H1 (cell line): Measurements from ENCODE around the gene MTFP1. TPM values are rescaled to one million over a fixed set of nuclear protein-coding genes. Genes with fewer than 3 reads are reported as not detected.

ENCODE experiments used
- CBX8 ChIP-seq: fragments of 300-800, 300-1000 bp; sonication (generic); IDR thresholded peaks from 2 replicates; pipeline ENCODE4 v1.7.1; 2016; ENCODE audit warnings: low read depth, low read length, borderline replicate concordance
- KDM5A ChIP-seq: fragments of 200-600 bp; IDR thresholded peaks from 2 replicates; pipeline ENCODE4 v1.7.1; 2012; ENCODE audit warnings: mild to moderate bottlenecking, low read length, inconsistent platforms, mixed read lengths
- SRF ChIP-seq: IDR thresholded peaks from 2 replicates; pipeline ENCODE4 v1.6.1; 2011; ENCODE audit warnings: mild to moderate bottlenecking, low read depth, low read length, moderate library complexity
- TCF12 ChIP-seq: IDR thresholded peaks from 2 replicates; pipeline ENCODE4 v1.6.1; 2011; ENCODE audit warnings: low read depth, mild to moderate bottlenecking, low read length
- polyA plus RNA-seq, 7 experiments: library from polyadenylated mRNA; depleted of rRNA in 3 of 7; stranded (reverse) in 5 of 7; unstranded in 2 of 7; fragments of >200 nt in 5 of 7; fragments of 200-250 nt in 2 of 7; gene quantifications; 1 replicate in 5 of 7; 2 replicates in 1 of 7; 4 replicates in 1 of 7; pipeline versions ENCODE4 v1.2.1 to v1.2.3, GENCODE V29; 2011 to 2013; ENCODE audit warnings: missing spikeins in 2 of 7, mixed read lengths in 2 of 7
- total RNA-seq: library from RNA; stranded (reverse); fragmentation: NEBNext Ultra II Directional; extraction: Animal tissue kit (Norgen Biotek cat#: 25700); gene quantifications from 2 replicates; pipeline ENCODE4 v1.2.1, GENCODE V29; 2021
- TF ChIP-seq, protein P1 (sequence below): fragments of 300-600 bp; sonication (generic); IDR thresholded peaks from 2 replicates; pipeline ENCODE4 v1.7.1; 2012; ENCODE audit warnings: low read length, moderate library complexity, mild to moderate bottlenecking, inconsistent platforms; ENCODE audit not compliant: insufficient replicate concordance

MTFP1 gene
- total and polyA plus RNA-seq, 2 of the 8 experiments (the other 6 are each of a cell fraction or from before 2014, with no cell fraction given) = 59.8 to 98.8 TPM

DNA sequence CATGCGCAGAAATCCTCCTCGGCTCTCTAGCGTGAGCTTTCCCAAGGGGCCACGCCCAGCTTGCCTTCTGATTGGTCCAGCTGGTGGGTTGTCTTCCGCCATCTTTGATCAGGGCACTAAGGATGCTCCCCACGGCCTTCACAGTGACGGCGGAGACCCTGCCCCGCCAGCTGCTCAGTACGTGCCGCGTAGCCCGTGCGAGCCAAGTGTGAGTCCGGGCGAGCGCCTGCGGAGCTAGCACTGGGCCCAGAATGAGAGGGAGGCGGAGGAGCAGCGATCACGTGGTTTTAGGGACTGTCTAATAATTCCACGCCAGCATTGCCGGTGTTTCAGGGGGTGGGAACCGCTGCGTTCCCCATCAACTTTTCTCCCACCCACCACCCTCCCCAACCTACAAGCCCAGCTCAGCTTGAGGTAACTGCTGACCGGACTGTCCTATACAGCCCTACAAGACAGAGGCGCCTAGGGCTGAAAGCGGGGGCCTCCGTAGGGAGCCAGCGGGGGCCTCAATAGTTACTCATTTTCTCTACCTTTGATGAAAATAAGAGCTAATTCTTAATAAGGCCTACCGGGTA lies 1.5 kb upstream of the MTFP1 start (continued):
- TF ChIP-seq KDM5A (no peak), SRF (no peak), CBX8 (no peak), TCF12 (0 out of 2 replicates have a peak, but pooled peaks have one; percentile 66)
- TF ChIP-seq, protein P1, sequence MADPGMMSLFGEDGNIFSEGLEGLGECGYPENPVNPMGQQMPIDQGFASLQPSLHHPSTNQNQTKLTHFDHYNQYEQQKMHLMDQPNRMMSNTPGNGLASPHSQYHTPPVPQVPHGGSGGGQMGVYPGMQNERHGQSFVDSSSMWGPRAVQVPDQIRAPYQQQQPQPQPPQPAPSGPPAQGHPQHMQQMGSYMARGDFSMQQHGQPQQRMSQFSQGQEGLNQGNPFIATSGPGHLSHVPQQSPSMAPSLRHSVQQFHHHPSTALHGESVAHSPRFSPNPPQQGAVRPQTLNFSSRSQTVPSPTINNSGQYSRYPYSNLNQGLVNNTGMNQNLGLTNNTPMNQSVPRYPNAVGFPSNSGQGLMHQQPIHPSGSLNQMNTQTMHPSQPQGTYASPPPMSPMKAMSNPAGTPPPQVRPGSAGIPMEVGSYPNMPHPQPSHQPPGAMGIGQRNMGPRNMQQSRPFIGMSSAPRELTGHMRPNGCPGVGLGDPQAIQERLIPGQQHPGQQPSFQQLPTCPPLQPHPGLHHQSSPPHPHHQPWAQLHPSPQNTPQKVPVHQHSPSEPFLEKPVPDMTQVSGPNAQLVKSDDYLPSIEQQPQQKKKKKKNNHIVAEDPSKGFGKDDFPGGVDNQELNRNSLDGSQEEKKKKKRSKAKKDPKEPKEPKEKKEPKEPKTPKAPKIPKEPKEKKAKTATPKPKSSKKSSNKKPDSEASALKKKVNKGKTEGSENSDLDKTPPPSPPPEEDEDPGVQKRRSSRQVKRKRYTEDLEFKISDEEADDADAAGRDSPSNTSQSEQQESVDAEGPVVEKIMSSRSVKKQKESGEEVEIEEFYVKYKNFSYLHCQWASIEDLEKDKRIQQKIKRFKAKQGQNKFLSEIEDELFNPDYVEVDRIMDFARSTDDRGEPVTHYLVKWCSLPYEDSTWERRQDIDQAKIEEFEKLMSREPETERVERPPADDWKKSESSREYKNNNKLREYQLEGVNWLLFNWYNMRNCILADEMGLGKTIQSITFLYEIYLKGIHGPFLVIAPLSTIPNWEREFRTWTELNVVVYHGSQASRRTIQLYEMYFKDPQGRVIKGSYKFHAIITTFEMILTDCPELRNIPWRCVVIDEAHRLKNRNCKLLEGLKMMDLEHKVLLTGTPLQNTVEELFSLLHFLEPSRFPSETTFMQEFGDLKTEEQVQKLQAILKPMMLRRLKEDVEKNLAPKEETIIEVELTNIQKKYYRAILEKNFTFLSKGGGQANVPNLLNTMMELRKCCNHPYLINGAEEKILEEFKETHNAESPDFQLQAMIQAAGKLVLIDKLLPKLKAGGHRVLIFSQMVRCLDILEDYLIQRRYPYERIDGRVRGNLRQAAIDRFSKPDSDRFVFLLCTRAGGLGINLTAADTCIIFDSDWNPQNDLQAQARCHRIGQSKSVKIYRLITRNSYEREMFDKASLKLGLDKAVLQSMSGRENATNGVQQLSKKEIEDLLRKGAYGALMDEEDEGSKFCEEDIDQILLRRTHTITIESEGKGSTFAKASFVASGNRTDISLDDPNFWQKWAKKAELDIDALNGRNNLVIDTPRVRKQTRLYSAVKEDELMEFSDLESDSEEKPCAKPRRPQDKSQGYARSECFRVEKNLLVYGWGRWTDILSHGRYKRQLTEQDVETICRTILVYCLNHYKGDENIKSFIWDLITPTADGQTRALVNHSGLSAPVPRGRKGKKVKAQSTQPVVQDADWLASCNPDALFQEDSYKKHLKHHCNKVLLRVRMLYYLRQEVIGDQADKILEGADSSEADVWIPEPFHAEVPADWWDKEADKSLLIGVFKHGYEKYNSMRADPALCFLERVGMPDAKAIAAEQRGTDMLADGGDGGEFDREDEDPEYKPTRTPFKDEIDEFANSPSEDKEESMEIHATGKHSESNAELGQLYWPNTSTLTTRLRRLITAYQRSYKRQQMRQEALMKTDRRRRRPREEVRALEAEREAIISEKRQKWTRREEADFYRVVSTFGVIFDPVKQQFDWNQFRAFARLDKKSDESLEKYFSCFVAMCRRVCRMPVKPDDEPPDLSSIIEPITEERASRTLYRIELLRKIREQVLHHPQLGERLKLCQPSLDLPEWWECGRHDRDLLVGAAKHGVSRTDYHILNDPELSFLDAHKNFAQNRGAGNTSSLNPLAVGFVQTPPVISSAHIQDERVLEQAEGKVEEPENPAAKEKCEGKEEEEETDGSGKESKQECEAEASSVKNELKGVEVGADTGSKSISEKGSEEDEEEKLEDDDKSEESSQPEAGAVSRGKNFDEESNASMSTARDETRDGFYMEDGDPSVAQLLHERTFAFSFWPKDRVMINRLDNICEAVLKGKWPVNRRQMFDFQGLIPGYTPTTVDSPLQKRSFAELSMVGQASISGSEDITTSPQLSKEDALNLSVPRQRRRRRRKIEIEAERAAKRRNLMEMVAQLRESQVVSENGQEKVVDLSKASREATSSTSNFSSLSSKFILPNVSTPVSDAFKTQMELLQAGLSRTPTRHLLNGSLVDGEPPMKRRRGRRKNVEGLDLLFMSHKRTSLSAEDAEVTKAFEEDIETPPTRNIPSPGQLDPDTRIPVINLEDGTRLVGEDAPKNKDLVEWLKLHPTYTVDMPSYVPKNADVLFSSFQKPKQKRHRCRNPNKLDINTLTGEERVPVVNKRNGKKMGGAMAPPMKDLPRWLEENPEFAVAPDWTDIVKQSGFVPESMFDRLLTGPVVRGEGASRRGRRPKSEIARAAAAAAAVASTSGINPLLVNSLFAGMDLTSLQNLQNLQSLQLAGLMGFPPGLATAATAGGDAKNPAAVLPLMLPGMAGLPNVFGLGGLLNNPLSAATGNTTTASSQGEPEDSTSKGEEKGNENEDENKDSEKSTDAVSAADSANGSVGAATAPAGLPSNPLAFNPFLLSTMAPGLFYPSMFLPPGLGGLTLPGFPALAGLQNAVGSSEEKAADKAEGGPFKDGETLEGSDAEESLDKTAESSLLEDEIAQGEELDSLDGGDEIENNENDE = no peak
